Activated CD8-positive, alpha-beta memory T cell treated with anti-CD3 and anti-CD28 coated beads, Interleukin-2, amount 10 ng/mL, durations not matched to agents 7 days and 5 days (primary cell): ENCODE results near the gene IGF2BP3. TPM values are rescaled to one million over a fixed set of nuclear protein-coding genes. Genes with fewer than 3 reads are reported as not detected.

ENCODE experiments used
- ATAC-seq: fragments of 150-1000 bp; cut with Tn5 transposase; one replicate; pipeline ENCODE4 v1.10.0; 2021; ENCODE audit warnings: moderate library complexity
- CTCF ChIA-PET: fragments of 350-600 bp; sonication (Branson Sonifier 250); formaldehyde crosslinking; loops from one replicate; lab custom pipeline; 2021; ENCODE audit warnings: antibody characterized with exemption; lab: Charles Lee
- DNase-seq: peaks from one replicate; pipeline ENCODE4 v3.0.0-alpha.2; 2020
- H3K27ac Mint-ChIP-seq: one replicate; pipeline ENCODE4 v1.8.0; 2021; ENCODE audit warnings: mild to moderate bottlenecking, mixed read lengths
- H3K27me3 Mint-ChIP-seq: one replicate; pipeline ENCODE4 v1.8.0; 2021; ENCODE audit warnings: mixed read lengths
- H3K36me3 Mint-ChIP-seq: one replicate; pipeline ENCODE4 v1.8.0; 2021; ENCODE audit warnings: mild to moderate bottlenecking, mixed read lengths
- H3K4me1 Mint-ChIP-seq: one replicate; pipeline ENCODE4 v1.8.0; 2021; ENCODE audit warnings: mixed read lengths
- H3K4me3 Mint-ChIP-seq: one replicate; pipeline ENCODE4 v1.8.0; 2021; ENCODE audit warnings: mild to moderate bottlenecking, moderate library complexity, mixed read lengths
- H3K9me3 Mint-ChIP-seq: one replicate; pipeline ENCODE4 v1.8.0; 2022; ENCODE audit warnings: low read depth, mixed read lengths
- total RNA-seq, 2 experiments: library from RNA; stranded (reverse); gene quantifications; one replicate each; pipeline ENCODE4 v1.2.3, GENCODE V29; 2021

IGF2BP3 gene
- total RNA-seq, 2 experiments from 2014 or later = 0.84 to 1.3 TPM

- no peaks in the 10 kb centered on the region for H3K36me3 Mint-ChIP-seq
- no peak overlapping the region for H3K4me3 Mint-ChIP-seq
- CTCF ChIA-PET = no interaction called here
- peaks cover 69% of the 10 kb centered on the region for H3K27me3 Mint-ChIP-seq
- ATAC-seq (no peak), DNase-seq (no peak)
- peaks cover 10% of the 10 kb centered on the region for H3K4me1 Mint-ChIP-seq
- no peaks in the 10 kb centered on the region for H3K9me3 Mint-ChIP-seq
- H3K27ac Mint-ChIP-seq = no peak overlapping the region
Observed at GRCh38 chr7:23476286-23477156, 6.2 kb upstream of the IGF2BP3 start.

GRCh38 chr7:23475576-23475839 lies 5.2 kb upstream of the IGF2BP3 start:
- Mint-ChIP-seq H3K36me3 (no peaks in the 10 kb centered on the region), H3K4me1 (peaks cover 18% of the 10 kb centered on the region), H3K27me3 (peaks cover 66% of the 10 kb centered on the region), H3K9me3 (no peaks in the 10 kb centered on the region), H3K4me3 (no peak overlapping the region), H3K27ac (no peak overlapping the region)
- no peak for DNase-seq
- no peak for ATAC-seq
- CTCF ChIA-PET = no interaction called here

GRCh38 chr7:23474829-23475575 lies 4.7 kb upstream of the IGF2BP3 start:
- no peaks in the 10 kb centered on the region for H3K9me3 Mint-ChIP-seq
- CTCF ChIA-PET = interaction anchor here (1.2 kb wide), 1 partner anchor 36 kb away, joined by 4 read pairs; no protein-coding TSS in a partner anchor
- peaks cover 66% of the 10 kb centered on the region for H3K27me3 Mint-ChIP-seq
- peak overlapping the region; percentile 74 for H3K4me3 Mint-ChIP-seq
- DNase-seq (no peak), ATAC-seq (no peak)
- H3K4me1 Mint-ChIP-seq = peaks cover 23% of the 10 kb centered on the region
- H3K36me3 Mint-ChIP-seq = no peaks in the 10 kb centered on the region
- peak overlapping the region; percentile 49 for H3K27ac Mint-ChIP-seq

DNA sequence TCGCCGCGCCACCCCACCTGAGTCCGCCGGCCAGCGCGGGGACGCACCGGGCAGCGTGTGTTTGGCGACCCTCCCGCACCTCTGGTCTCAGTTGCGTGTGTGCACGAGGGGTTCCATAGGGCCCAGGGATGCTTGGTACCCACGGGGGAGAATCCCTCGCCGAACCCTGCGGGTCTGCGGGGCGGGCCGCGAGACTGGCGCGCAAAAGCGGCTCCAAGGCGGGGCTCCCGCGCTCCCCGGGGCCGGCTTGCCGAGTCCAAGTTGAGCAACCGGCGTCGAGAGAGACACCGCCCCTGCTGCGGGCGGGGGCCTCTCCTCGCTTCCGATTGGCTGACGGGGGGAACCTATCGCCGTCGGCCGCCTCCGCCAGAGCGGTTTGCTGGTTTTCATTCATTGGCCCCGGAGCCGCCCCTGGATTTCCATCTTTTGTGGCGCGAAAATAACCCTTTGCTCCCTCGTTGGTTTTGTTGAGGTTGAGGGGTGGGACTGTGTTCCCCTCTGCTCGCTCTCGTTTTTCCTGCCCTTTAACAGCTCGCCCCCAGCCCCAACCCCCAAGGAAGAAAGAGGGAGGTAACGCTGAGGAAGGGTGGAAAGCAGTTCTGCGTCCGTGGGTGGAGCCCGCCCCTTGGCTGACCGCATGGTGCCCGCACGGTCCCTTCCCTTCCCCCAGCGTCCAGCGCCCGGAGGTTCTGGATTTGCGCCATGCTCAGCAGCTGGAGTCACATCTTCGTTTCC lies 4.0 kb upstream of the IGF2BP3 start:
- H3K27me3 Mint-ChIP-seq = peaks cover 68% of the 10 kb centered on the region
- peak overlapping the region; percentile 49 for H3K27ac Mint-ChIP-seq
- DNase-seq = peak; percentile 94
- H3K4me3 Mint-ChIP-seq = peak overlapping the region; percentile 74
- peak; percentile 89 for ATAC-seq
- peaks cover 26% of the 10 kb centered on the region for H3K4me1 Mint-ChIP-seq
- CTCF ChIA-PET = interaction anchor here (1.2 to 2.0 kb wide), 2 partner anchors 37 to 70 kb away, joined by 4 to 8 read pairs; no protein-coding TSS in a partner anchor
- no peaks in the 10 kb centered on the region for H3K9me3 Mint-ChIP-seq
- H3K36me3 Mint-ChIP-seq = no peaks in the 10 kb centered on the region

DNA sequence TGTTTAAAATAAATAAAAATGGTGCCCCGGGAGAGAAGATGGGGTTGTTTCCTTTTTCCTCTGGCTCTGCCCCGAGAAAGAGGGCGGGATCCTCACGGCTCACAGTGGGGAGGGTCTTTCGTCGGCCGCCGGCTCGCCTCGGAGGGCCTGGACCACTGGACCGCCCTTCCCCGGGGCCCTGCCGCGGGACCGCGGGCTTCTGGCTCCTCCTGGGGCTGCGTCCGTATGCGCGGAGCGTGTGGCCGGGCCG lies 3.5 kb upstream of the IGF2BP3 start:
- Mint-ChIP-seq H3K9me3 (no peaks in the 10 kb centered on the region), H3K4me3 (peak overlapping the region; percentile 74), H3K4me1 (peaks cover 29% of the 10 kb centered on the region), H3K36me3 (no peaks in the 10 kb centered on the region), H3K27me3 (peaks cover 66% of the 10 kb centered on the region), H3K27ac (no peak overlapping the region)
- peak; percentile 46 for ATAC-seq
- CTCF ChIA-PET = interaction anchor here (1.5 to 2.0 kb wide), 2 partner anchors 70 to 200 kb away, joined by 4 to 8 read pairs; no protein-coding TSS in a partner anchor
- DNase-seq = no peak

DNA sequence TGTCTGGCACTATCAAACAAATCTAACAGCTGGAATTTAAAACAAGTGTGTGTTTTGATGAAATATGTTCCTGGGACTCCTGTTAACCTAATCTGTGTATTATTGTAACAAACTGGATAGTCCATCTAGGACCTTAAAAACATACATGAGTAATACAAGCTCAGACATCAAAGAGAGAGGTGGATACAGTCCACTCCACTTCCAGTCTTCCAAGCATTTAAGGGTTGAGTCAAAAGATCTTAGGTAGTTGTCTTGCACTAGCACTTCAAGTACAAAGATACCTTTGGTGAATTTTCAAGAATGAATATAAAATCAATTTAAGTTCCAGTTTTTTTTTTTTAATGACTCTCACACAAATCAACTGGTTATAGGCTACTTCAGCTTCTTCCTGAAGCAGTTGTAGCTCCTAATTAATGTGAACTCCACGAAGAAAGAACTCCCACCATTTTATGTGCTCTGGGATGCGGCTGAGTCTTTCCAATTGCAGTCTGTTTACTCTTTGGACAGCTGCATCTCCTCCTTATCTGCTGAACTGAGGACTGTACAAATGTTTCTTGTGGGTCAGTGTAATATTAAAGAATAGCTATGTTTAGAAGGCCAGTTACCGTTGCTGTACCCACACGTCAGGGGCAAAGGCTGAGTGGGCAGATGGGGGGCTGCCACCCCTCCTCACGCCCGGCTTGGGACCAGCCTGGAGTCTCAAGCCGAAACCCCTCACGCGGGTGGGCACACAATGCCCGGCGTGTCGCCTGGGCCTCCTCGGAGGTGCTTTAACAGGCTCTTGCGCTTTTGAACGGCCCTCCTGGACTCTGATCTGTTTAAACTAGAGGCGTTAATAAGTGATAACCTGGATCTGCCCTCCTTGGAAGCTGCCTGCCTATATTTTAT lies 2.9 kb upstream of the IGF2BP3 start:
- ATAC-seq = no peak
- DNase-seq = no peak
- H3K36me3 Mint-ChIP-seq = no peaks in the 10 kb centered on the region
- peaks cover 65% of the 10 kb centered on the region for H3K27me3 Mint-ChIP-seq
- H3K9me3 Mint-ChIP-seq = no peaks in the 10 kb centered on the region
- H3K4me3 Mint-ChIP-seq = peak overlapping the region; percentile 74
- no peak overlapping the region for H3K27ac Mint-ChIP-seq
- CTCF ChIA-PET = interaction anchor here (0.7 to 2.0 kb wide), 5 partner anchors 16 to 206 kb away, joined by 3 to 8 read pairs (median 3); no protein-coding TSS in a partner anchor
- peaks cover 31% of the 10 kb centered on the region for H3K4me1 Mint-ChIP-seq

GRCh38 chr7:23472556-23472955 lies 2.3 kb upstream of the IGF2BP3 start:
- Mint-ChIP-seq H3K27ac (no peak overlapping the region), H3K9me3 (no peaks in the 10 kb centered on the region), H3K27me3 (peaks cover 71% of the 10 kb centered on the region), H3K4me1 (peaks cover 37% of the 10 kb centered on the region), H3K36me3 (no peaks in the 10 kb centered on the region), H3K4me3 (no peak overlapping the region)
- no peak for DNase-seq
- CTCF ChIA-PET = interaction anchor here (0.7 to 2.0 kb wide), 5 partner anchors 17 to 207 kb away, joined by 3 to 8 read pairs (median 3); no protein-coding TSS in a partner anchor
- no peak for ATAC-seq

GRCh38 chr7:23472046-23472445 lies 1.8 kb upstream of the IGF2BP3 start:
- peaks cover 40% of the 10 kb centered on the region for H3K4me1 Mint-ChIP-seq
- no peak overlapping the region for H3K27ac Mint-ChIP-seq
- CTCF ChIA-PET = interaction anchor here (2.0 kb wide), 1 partner anchor 72 kb away, joined by 8 read pairs; no protein-coding TSS in a partner anchor
- no peak overlapping the region for H3K4me3 Mint-ChIP-seq
- no peak for ATAC-seq
- no peaks in the 10 kb centered on the region for H3K9me3 Mint-ChIP-seq
- DNase-seq = no peak
- H3K36me3 Mint-ChIP-seq = no peaks in the 10 kb centered on the region
- peaks cover 72% of the 10 kb centered on the region for H3K27me3 Mint-ChIP-seq

DNA sequence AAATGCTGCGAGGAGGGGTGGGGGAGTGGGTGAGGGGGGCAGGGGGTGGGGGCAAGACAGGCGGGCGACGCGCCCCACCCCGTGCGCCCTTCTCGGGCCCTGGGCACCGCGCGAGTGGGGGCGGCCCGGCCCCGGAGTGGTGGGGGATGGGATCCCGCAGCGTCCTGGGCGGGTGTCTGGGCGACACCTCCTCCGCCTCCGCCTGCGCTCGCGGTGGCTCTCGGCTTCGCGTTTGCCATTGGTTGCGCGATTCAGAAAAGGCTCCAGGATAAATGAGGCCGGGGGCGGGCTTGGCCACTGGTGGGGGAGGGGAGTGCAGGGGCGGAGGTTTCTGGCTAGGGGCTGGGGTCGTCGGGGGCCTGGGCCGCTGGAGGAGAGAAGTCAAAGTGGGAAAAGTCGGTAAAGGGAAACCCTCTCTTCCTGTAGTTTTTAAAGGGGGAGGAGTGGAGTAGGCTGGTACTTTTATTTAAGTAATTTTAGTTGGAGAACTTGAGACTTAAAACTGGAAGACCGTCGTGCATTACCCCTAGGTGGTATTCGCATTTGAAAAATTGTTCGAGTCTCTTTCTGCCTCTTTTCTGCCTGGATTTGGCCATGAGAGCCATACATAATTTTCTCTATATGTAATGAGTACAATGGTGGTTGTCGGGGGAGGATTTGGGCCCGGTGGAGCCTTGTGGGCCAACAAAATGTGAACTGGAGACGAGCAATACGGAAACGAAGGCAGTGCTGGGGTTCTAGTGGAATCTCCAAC lies 992 bp upstream of the IGF2BP3 start:
- peak; percentile 66 for DNase-seq
- peaks cover 40% of the 10 kb centered on the region for H3K4me1 Mint-ChIP-seq
- H3K27me3 Mint-ChIP-seq = peaks cover 70% of the 10 kb centered on the region
- H3K36me3 Mint-ChIP-seq = no peaks in the 10 kb centered on the region
- peak overlapping the region; percentile 79 for H3K4me3 Mint-ChIP-seq
- CTCF ChIA-PET = no interaction called here
- H3K27ac Mint-ChIP-seq = no peak overlapping the region
- ATAC-seq = peak; percentile 17
- no peaks in the 10 kb centered on the region for H3K9me3 Mint-ChIP-seq

GRCh38 chr7:23469961-23470250 lies 385 bp downstream of the IGF2BP3 start:
- Mint-ChIP-seq H3K4me1 (peaks cover 39% of the 10 kb centered on the region), H3K27me3 (peaks cover 75% of the 10 kb centered on the region), H3K36me3 (no peaks in the 10 kb centered on the region), H3K9me3 (no peaks in the 10 kb centered on the region), H3K4me3 (peak overlapping the region; percentile 79), H3K27ac (no peak overlapping the region)
- no peak for ATAC-seq
- DNase-seq = no peak
- CTCF ChIA-PET = interaction anchor here (1.4 to 2.4 kb wide), 4 partner anchors 20 to 194 kb away, joined by 3 to 8 read pairs (median 5); no protein-coding TSS in a partner anchor

DNA sequence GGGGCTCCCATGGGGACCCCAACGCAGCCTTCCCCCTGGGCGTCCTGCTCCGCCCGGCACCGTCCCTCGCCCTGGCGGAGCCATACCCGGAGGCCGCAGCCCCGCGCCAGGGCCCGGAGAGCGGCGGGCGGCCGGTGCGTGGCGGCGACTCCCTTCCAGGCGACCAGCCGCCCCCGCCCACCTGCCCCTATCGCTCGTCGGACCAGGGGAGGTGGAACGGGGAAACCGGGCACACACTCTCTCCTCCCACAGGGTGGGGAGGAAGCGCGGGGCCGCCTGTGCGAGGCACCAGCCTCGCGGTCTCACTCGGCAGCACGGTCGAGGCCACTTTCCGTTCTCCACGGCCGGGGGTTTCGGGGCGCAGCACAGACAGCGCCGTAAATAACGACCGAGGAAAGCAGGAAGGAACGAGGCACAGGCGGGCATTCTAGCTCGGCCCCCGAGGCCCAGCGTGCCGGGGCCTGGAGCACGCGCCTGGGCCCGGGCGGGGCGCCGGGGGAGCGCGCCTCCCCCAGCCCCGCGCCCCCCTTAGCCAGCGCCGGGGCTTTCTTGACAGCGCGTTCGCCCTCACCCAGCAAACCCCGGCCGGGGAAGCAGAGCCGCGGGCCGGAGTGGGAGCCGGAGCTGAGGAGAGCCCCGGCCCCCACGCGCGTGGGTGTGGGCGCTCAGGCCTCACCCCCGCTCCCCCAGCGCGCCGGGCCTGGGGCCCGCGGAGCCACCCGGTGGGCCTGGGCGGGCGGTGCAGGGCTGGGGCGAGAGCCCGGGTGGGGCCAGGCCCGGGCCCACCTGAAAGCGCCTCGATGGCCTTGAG lies 936 bp downstream of the IGF2BP3 start:
- Mint-ChIP-seq H3K9me3 (no peaks in the 10 kb centered on the region), H3K36me3 (no peaks in the 10 kb centered on the region), H3K4me3 (peak overlapping the region; percentile 79), H3K4me1 (peaks cover 35% of the 10 kb centered on the region), H3K27ac (no peak overlapping the region), H3K27me3 (peaks cover 73% of the 10 kb centered on the region)
- CTCF ChIA-PET = interaction anchor here (1.4 to 3.5 kb wide), 6 partner anchors 21 to 196 kb away, joined by 3 to 15 read pairs (median 5); no protein-coding TSS in a partner anchor
- ATAC-seq (peak; percentile 7), DNase-seq (no peak)
